Stomach (tissue), 4 donors: ENCODE results near the gene MYZAP.

Source experiments
- CTCF ChIP-seq, 7 experiments: fragments of 450-650 bp in 4 of 7; fragments of 200-600 bp in 3 of 7; sonication (generic) in 3 of 7; IDR thresholded peaks; one replicate each; pipeline ENCODE4 v1.5.1; 2016 to 2019; ENCODE audit warnings: antibody characterized with exemption in 7 of 7, control low read depth in 2 of 7, mild to moderate bottlenecking in 1 of 7
- EP300 ChIP-seq: sonication (generic); formaldehyde crosslinking; IDR thresholded peaks from one replicate; pipeline ENCODE4 v1.6.1; 2017; ENCODE audit warnings: antibody characterized with exemption

DNA sequence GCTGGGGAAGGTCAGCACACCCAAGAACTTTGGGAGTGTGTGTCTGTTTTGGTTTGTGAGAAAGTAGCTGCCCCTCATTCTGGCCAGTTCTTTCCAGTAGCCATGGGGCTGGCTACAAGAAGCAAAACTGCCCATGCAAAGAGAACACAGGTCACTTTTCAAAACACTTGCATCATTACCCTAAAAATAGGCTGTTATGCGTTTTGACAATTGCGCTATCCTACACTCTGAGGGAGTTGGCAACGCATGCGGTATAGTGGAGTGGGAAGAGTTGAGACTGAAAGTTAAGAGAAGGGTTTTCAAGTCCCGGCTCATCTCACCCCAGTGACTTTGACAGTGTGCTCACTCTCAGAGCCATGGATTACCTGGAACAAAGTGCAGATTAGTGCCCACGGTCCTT lies 41.8 kb upstream of the MYZAP start:
- TF ChIP-seq CTCF (IDR thresholded peaks at IDR 0.05) (no peak), EP300 (no peak)
